HL-60 (cell line): ENCODE data around the gene MOGAT1.

Experiments
- DNase-seq, 2 experiments: peaks; one replicate each; pipeline ENCODE4 v3.0.0-alpha.2; 2010 to 2020; ENCODE audit warnings: low read depth in 1 of 2, low spot score in 1 of 2
- H3K27ac ChIP-seq: fragments of 250-450 bp; sonication (Bioruptor Pico); replicated peaks from 2 replicates; pipeline ENCODE4 v1.5.1; 2020; ENCODE audit warnings: mild to moderate bottlenecking, moderate library complexity
- H3K27me3 ChIP-seq: fragments of 250-450 bp; sonication (Bioruptor Pico); 2 replicates; pipeline ENCODE4 v1.5.1; 2021; ENCODE audit warnings: mild to moderate bottlenecking, moderate library complexity; ENCODE audit not compliant: insufficient read depth, poor library complexity, severe bottlenecking
- H3K4me3 ChIP-seq: replicated peaks from 2 replicates; pipeline ENCODE4 v1.5.1; 2011; ENCODE audit warnings: mild to moderate bottlenecking, control low read depth, low read length; ENCODE audit not compliant: insufficient read depth
- CTCF ChIP-seq: IDR thresholded peaks from one replicate; pipeline ENCODE4 v1.5.1; 2011; ENCODE audit warnings: low read length, control low read depth, inconsistent platforms; ENCODE audit not compliant: insufficient read depth
- GABPA ChIP-seq: IDR thresholded peaks from 2 replicates; pipeline ENCODE4 v1.6.1; 2012; ENCODE audit warnings: low read depth
- POLR2AphosphoS5 ChIP-seq: IDR thresholded peaks from 2 replicates; pipeline ENCODE4 v1.6.1; 2012; ENCODE audit warnings: low read depth
- REST ChIP-seq: IDR thresholded peaks from 2 replicates; pipeline ENCODE4 v1.6.1; 2012; ENCODE audit warnings: low read depth; ENCODE audit not compliant: insufficient replicate concordance
- SPI1 ChIP-seq: IDR thresholded peaks from 2 replicates; pipeline ENCODE4 v1.6.1; 2012; ENCODE audit warnings: low read depth, mild to moderate bottlenecking, borderline replicate concordance

Gene MOGAT1

GRCh38 chr2:222683805-222684204 is 12.3 kb downstream of the MOGAT1 start:
- Histone ChIP-seq H3K4me3 (no peak overlapping the region), H3K27me3 (no peaks in the 10 kb centered on the region), H3K27ac (no peak overlapping the region)
- no peak for DNase-seq
- TF ChIP-seq SPI1: no peak
- TF ChIP-seq GABPA: no peak
- TF ChIP-seq POLR2AphosphoS5: no peak
- no peak for TF ChIP-seq CTCF
- no peak for TF ChIP-seq REST

- Histone ChIP-seq H3K4me3 (no peak overlapping the region), H3K27ac (no peak overlapping the region), H3K27me3 (no peaks in the 10 kb centered on the region)
- no peak for DNase-seq
- no peak for TF ChIP-seq SPI1
- TF ChIP-seq CTCF: no peak
- no peak for TF ChIP-seq POLR2AphosphoS5
Observed at GRCh38 chr2:222686086-222686750, 14.8 kb downstream of the MOGAT1 start.

GRCh38 chr2:222688917-222689316 is 17.5 kb downstream of the MOGAT1 start:
- no peak for TF ChIP-seq CTCF
- no peak for TF ChIP-seq REST
- TF ChIP-seq POLR2AphosphoS5: no peak
- TF ChIP-seq GABPA: no peak
- no peak for TF ChIP-seq SPI1
- DNase-seq: no peak
- Histone ChIP-seq H3K27ac (no peak overlapping the region), H3K4me3 (no peak overlapping the region), H3K27me3 (no peaks in the 10 kb centered on the region)

- no peak overlapping the region for H3K4me3 ChIP-seq
- H3K27ac ChIP-seq: no peak overlapping the region
- TF ChIP-seq REST (no peak), POLR2AphosphoS5 (no peak), SPI1 (no peak), GABPA (no peak), CTCF (no peak)
- H3K27me3 ChIP-seq: no peaks in the 10 kb centered on the region
- DNase-seq: no peak
Observed at GRCh38 chr2:222689322-222689721, 17.9 kb downstream of the MOGAT1 start.
